ENCODE measurements around the gene ABCA8. TPM values are rescaled to one million over a fixed set of nuclear protein-coding genes. Genes with fewer than 3 reads are reported as not detected.

The ABCA8 gene
- total and polyA plus RNA-seq, 2 experiments from 2014 or later = not detected

DNA sequence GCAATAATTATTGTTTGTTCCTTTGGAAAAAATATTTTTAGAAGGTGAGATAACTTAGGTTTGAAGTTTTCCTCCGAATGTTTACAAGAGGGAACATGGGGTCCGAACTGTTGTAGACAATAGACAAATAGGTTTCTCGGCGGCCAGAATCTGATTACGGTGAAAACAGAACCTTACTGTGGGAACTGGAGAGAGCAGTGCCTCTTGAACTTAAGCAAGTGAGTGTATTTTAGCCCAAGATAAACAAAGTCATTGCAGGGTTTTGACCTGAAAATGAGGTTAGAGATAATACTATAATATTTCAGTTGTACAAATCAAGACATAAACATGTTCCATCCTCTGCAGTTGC lies 134.7 kb downstream of the ABCA8 start:
- no peaks in the 10 kb centered on the region for H4K20me1 ChIP-seq (replicated peaks; ENCODE audit: insufficient read depth)
- ATAC-seq (no peak), DNase-seq (ENCODE audit: low spot score) (no peak)
- H3K27ac ChIP-seq (ENCODE audit: low read depth) = no peak overlapping the region
- Mint-ChIP-seq H3K4me1 (no peaks in the 10 kb centered on the region; the same call in 2 of the 3 replicates), H3K9me3 (no peaks in the 10 kb centered on the region), H3K4me3 (no peak overlapping the region), H3K27me3 (ENCODE audit: insufficient read depth, low read depth, poor library complexity) (no peaks in the 10 kb centered on the region), H3K36me3 (ENCODE audit: low read depth) (no peaks in the 10 kb centered on the region), H3K27ac (no peak overlapping the region)
- no peaks in the 10 kb centered on the region for H3K79me2 ChIP-seq (replicated peaks; ENCODE audit: insufficient read depth)
- no peak for TF ChIP-seq ZNF114 (CRISPR knock-in tag; IDR thresholded peaks at IDR 0.05)
- TF ChIP-seq, protein P1, sequence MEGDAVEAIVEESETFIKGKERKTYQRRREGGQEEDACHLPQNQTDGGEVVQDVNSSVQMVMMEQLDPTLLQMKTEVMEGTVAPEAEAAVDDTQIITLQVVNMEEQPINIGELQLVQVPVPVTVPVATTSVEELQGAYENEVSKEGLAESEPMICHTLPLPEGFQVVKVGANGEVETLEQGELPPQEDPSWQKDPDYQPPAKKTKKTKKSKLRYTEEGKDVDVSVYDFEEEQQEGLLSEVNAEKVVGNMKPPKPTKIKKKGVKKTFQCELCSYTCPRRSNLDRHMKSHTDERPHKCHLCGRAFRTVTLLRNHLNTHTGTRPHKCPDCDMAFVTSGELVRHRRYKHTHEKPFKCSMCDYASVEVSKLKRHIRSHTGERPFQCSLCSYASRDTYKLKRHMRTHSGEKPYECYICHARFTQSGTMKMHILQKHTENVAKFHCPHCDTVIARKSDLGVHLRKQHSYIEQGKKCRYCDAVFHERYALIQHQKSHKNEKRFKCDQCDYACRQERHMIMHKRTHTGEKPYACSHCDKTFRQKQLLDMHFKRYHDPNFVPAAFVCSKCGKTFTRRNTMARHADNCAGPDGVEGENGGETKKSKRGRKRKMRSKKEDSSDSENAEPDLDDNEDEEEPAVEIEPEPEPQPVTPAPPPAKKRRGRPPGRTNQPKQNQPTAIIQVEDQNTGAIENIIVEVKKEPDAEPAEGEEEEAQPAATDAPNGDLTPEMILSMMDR (conservative IDR thresholded peaks at IDR 0.05; ENCODE audit: low read depth in 2 of 2) = no peak
- TF ChIP-seq NANOG (IDR thresholded peaks at IDR 0.05; ENCODE audit: borderline replicate concordance) = no peak
- no peak for TF ChIP-seq ZNF331 (CRISPR knock-in tag; IDR thresholded peaks at IDR 0.05; ENCODE audit: low read depth)
- no peaks in the 10 kb centered on the region for H3F3A ChIP-seq (replicated peaks; ENCODE audit: low read depth)
- no peak overlapping the region for H2AFZ ChIP-seq
- no peak overlapping the region for H3K4me2 ChIP-seq
- no peak overlapping the region for H3K4me3 ChIP-seq
- H3K9me2 ChIP-seq (ENCODE audit: insufficient read depth) = peaks cover 3% of the 10 kb centered on the region; the same call in 1 of the 2 replicates
- no peaks in the 10 kb centered on the region for H3K36me3 ChIP-seq (ENCODE audit: insufficient read depth)
- H3K4me1 ChIP-seq (ENCODE audit: insufficient read depth) = no peaks in the 10 kb centered on the region
- no peaks in the 10 kb centered on the region for H3K27me3 ChIP-seq (ENCODE audit: insufficient read depth)

DNA sequence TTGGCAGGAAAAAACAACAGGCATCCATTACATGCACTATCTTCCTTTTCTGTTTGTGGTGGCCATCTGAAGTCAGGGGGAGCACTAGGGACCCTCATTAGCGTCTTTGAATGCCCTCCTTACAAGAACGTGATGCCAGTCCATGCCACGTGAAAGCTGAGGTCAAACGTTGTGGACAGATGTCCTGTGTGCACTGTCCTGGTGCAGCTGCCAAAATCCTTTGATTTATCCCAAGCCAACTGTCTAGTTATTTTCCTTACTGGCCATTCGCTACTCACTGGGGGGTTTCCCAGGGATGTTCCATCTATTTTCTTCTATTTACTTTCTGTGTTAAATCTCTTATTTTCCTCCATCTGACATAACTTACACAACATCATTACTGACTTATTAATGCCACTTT lies 135.7 kb downstream of the ABCA8 start:
- ATAC-seq (no peak), DNase-seq (ENCODE audit: low spot score) (no peak)
- Mint-ChIP-seq H3K9me3 (no peaks in the 10 kb centered on the region), H3K27me3 (ENCODE audit: insufficient read depth, low read depth, poor library complexity) (no peaks in the 10 kb centered on the region), H3K36me3 (ENCODE audit: low read depth) (no peaks in the 10 kb centered on the region), H3K4me3 (no peak overlapping the region), H3K27ac (no peak overlapping the region), H3K4me1 (no peaks in the 10 kb centered on the region; the same call in 2 of the 3 replicates)
- Histone ChIP-seq H3K27me3 (ENCODE audit: insufficient read depth) (no peaks in the 10 kb centered on the region), H3F3A (replicated peaks; ENCODE audit: low read depth) (no peaks in the 10 kb centered on the region), H3K4me3 (no peak overlapping the region), H3K4me1 (ENCODE audit: insufficient read depth) (no peaks in the 10 kb centered on the region), H4K20me1 (replicated peaks; ENCODE audit: insufficient read depth) (no peaks in the 10 kb centered on the region), H3K79me2 (replicated peaks; ENCODE audit: insufficient read depth) (no peaks in the 10 kb centered on the region), H2AFZ (no peak overlapping the region), H3K9me2 (ENCODE audit: insufficient read depth) (peaks cover 3% of the 10 kb centered on the region; the same call in 1 of the 2 replicates), H3K27ac (ENCODE audit: low read depth) (no peak overlapping the region), H3K4me2 (no peak overlapping the region), H3K36me3 (ENCODE audit: insufficient read depth) (no peaks in the 10 kb centered on the region)
- TF ChIP-seq, protein P2, sequence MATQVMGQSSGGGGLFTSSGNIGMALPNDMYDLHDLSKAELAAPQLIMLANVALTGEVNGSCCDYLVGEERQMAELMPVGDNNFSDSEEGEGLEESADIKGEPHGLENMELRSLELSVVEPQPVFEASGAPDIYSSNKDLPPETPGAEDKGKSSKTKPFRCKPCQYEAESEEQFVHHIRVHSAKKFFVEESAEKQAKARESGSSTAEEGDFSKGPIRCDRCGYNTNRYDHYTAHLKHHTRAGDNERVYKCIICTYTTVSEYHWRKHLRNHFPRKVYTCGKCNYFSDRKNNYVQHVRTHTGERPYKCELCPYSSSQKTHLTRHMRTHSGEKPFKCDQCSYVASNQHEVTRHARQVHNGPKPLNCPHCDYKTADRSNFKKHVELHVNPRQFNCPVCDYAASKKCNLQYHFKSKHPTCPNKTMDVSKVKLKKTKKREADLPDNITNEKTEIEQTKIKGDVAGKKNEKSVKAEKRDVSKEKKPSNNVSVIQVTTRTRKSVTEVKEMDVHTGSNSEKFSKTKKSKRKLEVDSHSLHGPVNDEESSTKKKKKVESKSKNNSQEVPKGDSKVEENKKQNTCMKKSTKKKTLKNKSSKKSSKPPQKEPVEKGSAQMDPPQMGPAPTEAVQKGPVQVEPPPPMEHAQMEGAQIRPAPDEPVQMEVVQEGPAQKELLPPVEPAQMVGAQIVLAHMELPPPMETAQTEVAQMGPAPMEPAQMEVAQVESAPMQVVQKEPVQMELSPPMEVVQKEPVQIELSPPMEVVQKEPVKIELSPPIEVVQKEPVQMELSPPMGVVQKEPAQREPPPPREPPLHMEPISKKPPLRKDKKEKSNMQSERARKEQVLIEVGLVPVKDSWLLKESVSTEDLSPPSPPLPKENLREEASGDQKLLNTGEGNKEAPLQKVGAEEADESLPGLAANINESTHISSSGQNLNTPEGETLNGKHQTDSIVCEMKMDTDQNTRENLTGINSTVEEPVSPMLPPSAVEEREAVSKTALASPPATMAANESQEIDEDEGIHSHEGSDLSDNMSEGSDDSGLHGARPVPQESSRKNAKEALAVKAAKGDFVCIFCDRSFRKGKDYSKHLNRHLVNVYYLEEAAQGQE (IDR thresholded peaks at IDR 0.05; ENCODE audit: unreplicated experiment) = no peak
- TF ChIP-seq, protein P3, sequence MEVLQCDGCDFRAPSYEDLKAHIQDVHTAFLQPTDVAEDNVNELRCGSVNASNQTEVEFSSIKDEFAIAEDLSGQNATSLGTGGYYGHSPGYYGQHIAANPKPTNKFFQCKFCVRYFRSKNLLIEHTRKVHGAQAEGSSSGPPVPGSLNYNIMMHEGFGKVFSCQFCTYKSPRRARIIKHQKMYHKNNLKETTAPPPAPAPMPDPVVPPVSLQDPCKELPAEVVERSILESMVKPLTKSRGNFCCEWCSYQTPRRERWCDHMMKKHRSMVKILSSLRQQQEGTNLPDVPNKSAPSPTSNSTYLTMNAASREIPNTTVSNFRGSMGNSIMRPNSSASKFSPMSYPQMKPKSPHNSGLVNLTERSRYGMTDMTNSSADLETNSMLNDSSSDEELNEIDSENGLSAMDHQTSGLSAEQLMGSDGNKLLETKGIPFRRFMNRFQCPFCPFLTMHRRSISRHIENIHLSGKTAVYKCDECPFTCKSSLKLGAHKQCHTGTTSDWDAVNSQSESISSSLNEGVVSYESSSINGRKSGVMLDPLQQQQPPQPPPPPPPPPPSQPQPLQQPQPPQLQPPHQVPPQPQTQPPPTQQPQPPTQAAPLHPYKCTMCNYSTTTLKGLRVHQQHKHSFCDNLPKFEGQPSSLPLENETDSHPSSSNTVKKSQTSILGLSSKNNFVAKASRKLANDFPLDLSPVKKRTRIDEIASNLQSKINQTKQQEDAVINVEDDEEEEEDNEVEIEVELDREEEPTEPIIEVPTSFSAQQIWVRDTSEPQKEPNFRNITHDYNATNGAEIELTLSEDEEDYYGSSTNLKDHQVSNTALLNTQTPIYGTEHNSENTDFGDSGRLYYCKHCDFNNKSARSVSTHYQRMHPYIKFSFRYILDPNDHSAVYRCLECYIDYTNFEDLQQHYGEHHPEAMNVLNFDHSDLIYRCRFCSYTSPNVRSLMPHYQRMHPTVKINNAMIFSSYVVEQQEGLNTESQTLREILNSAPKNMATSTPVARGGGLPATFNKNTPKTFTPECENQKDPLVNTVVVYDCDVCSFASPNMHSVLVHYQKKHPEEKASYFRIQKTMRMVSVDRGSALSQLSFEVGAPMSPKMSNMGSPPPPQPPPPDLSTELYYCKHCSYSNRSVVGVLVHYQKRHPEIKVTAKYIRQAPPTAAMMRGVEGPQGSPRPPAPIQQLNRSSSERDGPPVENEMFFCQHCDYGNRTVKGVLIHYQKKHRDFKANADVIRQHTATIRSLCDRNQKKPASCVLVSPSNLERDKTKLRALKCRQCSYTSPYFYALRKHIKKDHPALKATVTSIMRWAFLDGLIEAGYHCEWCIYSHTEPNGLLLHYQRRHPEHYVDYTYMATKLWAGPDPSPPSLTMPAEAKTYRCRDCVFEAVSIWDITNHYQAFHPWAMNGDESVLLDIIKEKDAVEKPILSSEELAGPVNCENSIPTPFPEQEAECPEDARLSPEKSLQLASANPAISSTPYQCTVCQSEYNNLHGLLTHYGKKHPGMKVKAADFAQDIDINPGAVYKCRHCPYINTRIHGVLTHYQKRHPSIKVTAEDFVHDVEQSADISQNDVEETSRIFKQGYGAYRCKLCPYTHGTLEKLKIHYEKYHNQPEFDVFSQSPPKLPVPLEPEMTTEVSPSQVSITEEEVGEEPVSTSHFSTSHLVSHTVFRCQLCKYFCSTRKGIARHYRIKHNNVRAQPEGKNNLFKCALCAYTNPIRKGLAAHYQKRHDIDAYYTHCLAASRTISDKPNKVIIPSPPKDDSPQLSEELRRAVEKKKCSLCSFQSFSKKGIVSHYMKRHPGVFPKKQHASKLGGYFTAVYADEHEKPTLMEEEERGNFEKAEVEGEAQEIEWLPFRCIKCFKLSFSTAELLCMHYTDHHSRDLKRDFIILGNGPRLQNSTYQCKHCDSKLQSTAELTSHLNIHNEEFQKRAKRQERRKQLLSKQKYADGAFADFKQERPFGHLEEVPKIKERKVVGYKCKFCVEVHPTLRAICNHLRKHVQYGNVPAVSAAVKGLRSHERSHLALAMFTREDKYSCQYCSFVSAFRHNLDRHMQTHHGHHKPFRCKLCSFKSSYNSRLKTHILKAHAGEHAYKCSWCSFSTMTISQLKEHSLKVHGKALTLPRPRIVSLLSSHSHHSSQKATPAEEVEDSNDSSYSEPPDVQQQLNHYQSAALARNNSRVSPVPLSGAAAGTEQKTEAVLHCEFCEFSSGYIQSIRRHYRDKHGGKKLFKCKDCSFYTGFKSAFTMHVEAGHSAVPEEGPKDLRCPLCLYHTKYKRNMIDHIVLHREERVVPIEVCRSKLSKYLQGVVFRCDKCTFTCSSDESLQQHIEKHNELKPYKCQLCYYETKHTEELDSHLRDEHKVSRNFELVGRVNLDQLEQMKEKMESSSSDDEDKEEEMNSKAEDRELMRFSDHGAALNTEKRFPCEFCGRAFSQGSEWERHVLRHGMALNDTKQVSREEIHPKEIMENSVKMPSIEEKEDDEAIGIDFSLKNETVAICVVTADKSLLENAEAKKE (CRISPR knock-in tag; IDR thresholded peaks at IDR 0.05) = no peak
- TF ChIP-seq POLR2AphosphoS5 (IDR thresholded peaks at IDR 0.05; ENCODE audit: low read depth) (no peak), NANOG (IDR thresholded peaks at IDR 0.05; ENCODE audit: borderline replicate concordance) (no peak)
- TF ChIP-seq, protein P4, sequence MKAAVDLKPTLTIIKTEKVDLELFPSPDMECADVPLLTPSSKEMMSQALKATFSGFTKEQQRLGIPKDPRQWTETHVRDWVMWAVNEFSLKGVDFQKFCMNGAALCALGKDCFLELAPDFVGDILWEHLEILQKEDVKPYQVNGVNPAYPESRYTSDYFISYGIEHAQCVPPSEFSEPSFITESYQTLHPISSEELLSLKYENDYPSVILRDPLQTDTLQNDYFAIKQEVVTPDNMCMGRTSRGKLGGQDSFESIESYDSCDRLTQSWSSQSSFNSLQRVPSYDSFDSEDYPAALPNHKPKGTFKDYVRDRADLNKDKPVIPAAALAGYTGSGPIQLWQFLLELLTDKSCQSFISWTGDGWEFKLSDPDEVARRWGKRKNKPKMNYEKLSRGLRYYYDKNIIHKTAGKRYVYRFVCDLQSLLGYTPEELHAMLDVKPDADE (IDR thresholded peaks at IDR 0.05) = no peak

Data from GM23338 (cell line).